ENCODE measurements around the gene RBMS2.

The RBMS2 gene

GRCh38 chr12:56631790-56632700, 110.4 kb downstream of the RBMS2 start:
- DNase-seq (ENCODE audit: low spot score), result peak; percentile 89

GRCh38 chr12:56632701-56633467, 111.3 kb downstream of the RBMS2 start:
- peak; percentile 56 for DNase-seq (ENCODE audit: low spot score)

GRCh38 chr12:56633468-56634241, 112.0 kb downstream of the RBMS2 start:
- DNase-seq (ENCODE audit: low spot score), result no peak

- DNase-seq (ENCODE audit: low spot score), result peak; percentile 81
Observed at GRCh38 chr12:56634242-56634836, 112.7 kb downstream of the RBMS2 start.

DNA sequence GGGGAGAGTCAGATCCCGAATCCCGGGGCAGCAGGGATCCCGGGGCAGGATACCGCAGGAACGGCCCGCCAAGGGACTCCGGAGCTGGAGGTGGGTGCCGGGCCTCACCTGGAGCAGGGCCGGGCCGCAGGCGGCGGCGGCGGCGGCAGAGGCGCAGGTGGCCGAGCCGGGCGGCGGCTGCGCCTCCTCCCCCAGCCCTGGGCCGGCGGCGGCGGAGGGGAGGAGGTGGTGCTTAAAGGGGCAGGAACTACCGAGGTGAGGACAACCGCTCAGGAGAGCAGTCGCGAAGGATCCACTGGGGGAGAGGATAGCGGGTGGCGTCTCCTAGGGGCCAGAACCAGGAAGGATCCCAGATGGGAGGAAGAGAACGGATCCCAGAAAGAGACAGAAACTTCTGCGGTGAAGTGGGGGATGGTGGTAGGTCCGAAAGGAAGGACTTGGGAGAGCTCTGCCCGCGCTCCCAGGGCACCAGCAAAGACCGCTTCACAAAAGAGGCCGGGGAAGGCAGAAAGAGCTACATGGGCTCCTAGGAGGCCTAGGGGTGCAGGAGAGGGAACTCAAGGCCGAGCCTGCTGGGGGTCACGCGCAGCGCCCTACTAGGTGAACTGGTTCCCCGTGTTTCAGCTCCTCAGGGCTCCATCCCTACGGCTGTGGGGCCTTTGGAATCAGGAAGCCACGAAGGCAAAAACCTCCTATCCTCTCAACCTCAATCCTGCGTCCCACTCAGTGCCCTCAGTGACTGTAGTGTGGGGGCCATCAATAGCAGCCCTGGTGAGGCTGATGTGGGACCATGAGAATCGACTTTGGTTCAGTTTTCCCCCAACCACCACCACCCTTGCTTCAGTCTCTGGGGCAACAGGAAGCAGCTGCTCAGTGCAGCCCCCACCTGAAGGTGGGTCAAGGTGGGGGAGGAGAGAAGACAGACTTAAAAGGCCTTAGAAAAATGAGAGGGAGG, 113.5 kb downstream of the RBMS2 start:
- DNase-seq (ENCODE audit: low spot score), result peak; percentile 85

- DNase-seq (ENCODE audit: low spot score), result peak; percentile 87
Observed at GRCh38 chr12:56635806-56636674, 114.4 kb downstream of the RBMS2 start.

- peak; percentile 99 for DNase-seq (ENCODE audit: low spot score)
Observed at GRCh38 chr12:56636675-56637540, 115.3 kb downstream of the RBMS2 start.

DNA sequence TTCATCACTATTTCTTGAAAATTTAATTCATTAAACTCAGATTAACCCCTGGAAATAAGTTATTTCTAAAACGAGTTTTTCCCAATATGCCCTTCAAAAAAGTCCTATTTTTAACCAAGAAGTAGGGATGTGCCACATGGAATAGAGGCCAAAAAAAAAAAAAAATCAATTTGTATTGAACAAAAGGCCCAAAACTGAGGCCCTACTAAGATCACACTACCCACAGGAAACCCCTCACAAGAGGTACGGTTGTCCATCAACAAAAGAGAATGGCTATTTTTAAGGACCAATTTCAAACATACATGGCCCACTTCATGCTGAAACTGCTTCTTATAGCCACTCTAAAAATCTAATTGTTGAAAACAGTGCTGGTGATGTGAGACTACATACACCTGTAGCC, 116.0 kb downstream of the RBMS2 start:
- no peak for DNase-seq (ENCODE audit: low spot score)

DNA sequence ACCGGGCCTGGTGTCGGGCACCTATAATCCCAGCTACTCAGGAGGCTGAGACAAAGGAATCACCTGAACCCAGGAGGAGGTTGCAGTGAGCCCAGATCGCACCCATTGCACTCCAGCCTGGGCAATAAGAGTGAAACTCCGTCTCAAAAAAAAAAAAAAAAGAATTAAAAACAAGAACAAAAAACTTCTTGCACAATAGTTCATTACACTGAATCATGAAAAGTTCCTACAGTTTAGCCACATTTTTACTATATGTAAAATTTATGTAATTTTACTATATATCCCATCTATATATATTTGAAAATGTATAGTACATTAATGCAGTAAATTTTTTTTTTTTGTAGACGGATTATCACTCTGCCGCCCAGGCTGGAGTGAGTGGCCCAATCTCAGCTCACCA, 119.6 kb downstream of the RBMS2 start:
- DNase-seq (ENCODE audit: low spot score), result no peak

GRCh38 chr12:56644654-56645053, 123.0 kb downstream of the RBMS2 start:
- peak; percentile 13 for DNase-seq (ENCODE audit: low spot score)

DNA sequence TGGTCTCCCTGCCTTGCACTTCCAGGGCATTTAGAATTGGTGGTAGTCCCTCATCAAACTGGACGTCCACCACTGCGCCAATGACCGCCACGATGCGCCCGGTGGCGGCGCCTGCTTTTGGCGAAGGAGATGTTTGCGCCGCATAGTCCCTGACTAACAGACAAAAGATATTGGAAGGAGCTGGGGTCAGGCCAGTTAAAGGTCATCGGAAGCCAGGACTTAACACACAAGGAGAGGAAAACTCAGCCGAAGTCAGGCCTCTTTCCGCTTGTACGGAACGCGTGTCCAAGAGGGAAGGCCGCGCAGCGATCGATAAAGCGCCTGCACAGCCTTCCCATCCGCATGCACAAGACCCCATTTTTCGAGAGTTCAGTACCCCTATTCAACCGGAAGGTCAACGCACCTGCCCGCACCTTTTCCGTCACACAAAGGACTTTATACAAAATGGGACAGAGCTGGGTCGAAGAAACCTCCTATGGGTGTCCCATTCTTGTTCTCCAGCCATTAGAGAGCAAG, 123.6 kb downstream of the RBMS2 start:
- DNase-seq (ENCODE audit: low spot score), result peak; percentile 52

Measured in ecto neural progenitor cell (in vitro differentiated cells).